Smooth muscle cell of trachea (primary cell): ENCODE measurements around the gene NR1I3. TPM values are rescaled to one million over a fixed set of nuclear protein-coding genes. Genes with fewer than 3 reads are reported as not detected.

ENCODE experiments used
- total RNA-seq: library from RNA; depleted of rRNA; stranded (reverse); fragments of >200 nt; gene quantifications from 2 replicates; pipeline ENCODE4 v1.2.1, GENCODE V29; 2014

NR1I3 gene, protein sequence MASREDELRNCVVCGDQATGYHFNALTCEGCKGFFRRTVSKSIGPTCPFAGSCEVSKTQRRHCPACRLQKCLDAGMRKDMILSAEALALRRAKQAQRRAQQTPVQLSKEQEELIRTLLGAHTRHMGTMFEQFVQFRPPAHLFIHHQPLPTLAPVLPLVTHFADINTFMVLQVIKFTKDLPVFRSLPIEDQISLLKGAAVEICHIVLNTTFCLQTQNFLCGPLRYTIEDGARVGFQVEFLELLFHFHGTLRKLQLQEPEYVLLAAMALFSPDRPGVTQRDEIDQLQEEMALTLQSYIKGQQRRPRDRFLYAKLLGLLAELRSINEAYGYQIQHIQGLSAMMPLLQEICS
- not detected in 2 replicates for total RNA-seq

DNA sequence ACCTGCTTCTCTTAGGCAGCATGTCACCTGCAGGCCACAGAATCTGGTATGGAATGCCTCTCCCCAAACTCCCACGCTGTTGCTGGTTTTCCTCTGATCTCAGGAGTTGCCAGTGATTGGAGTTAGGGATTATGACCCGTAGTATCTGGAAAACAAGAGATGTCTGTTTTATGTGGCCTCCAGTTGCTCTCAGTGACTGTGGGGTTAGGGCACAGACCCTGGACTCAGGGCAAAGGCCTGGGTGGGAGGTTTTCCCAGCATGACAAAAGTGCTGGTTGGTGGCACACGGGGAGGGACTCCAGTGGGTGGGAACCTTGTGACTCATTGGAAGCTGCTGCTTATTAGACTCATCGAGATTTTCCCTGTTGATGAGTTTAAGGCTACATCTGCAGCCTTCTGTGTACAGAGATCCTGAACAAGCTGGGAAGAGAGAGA lies at the start of gene NR1I3:
Gene NR1I3 (minus strand): TSS at position 165 of the 435 bp plus-strand sequence. CDS start 1,638 bp downstream, outside the sequence.

GRCh38 chr1:161258439-161259344 lies 20.7 kb upstream of the NR1I3 start, which contains the start of gene PCP4L1:
Gene PCP4L1, plus strand, starts transcription at chr1:161258745. Its CDS starts 230 bp downstream, at chr1:161258975.

DNA sequence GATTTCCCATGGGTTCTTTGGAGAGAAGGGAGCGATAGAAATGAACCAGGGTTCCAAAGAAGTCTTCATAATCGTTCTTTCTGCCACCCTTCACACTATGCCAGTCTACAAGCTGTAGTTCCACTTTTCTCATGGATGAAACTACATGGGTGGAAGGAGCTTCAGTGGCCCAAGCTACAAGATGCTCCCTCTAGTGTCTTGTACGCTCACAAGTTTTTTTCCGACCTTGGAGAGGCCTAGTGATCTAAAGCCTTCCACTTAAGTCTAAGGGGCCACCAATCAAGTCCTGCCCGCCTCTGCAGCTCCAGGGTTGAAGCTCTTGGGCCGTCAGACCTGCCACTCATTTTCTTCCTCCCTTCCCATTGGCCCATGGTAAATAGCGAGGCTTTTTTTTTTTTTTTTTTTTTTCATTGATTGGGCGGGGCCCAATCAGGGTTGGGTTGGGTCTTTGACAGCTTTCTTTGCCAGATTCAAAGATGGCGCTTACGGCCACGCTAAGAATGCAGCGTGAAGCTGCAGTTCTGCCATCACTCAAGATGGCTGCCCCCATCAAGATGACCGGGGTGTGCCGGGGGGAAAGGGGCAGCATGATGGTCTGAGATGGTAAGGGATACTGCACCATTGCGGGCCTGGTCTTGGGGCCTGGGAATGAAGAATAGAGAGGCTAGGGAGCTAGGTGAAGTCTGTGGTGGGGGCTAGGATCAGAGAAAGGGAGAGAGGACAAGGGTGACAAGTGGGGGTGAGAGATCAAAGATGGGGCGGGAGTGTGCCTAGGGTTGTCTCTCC lies 12.3 kb downstream of the NR1I3 start, which contains the start of gene TOMM40L:
Gene TOMM40L (plus strand): TSS at position 527 of the 786 bp plus-strand sequence. CDS start 430 bp downstream, outside the sequence.

GRCh38 chr1:161215076-161215475 lies 22.9 kb downstream of the NR1I3 start, which contains the start of gene FCER1G:
Gene FCER1G, plus strand, starts transcription at chr1:161215295. Its CDS starts 27 bp downstream, at chr1:161215322.

GRCh38 chr1:161201836-161202712 lies 35.9 kb downstream of the NR1I3 start, which contains the start of gene NDUFS2:
Gene NDUFS2, plus strand, starts transcription at chr1:161202367. Its CDS starts 19 bp downstream, at chr1:161202386.

DNA sequence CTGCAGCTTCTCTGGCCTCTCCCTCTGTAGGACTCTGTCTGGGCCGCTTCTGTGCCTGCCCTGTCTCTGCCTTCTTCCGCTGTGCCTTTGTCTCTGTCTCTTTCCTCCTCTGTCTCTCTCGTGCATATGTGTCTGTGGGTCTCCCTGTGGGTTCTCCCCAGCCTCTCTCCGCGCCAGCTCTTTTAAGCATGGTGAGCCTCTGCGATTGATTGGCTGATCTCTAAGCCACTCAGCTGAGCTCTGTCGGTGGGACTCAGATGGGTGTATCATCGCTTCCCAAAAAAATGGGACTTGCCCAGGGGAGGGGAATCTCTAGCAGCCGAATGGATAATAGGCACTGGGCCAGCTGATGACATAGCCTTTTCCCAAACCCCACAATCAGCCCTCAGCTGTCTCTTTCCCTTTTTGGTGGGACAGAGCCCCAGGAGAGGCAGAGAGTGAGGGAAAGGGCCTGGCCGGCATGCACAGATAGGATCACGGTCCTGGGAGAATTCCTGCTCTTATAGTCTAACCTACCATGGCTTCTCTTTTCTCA lies 39.0 kb downstream of the NR1I3 start, which contains the start of gene ADAMTS4:
Gene ADAMTS4 (minus strand): TSS at position 158 of the 535 bp plus-strand sequence. CDS start 427 bp downstream, outside the sequence.

Other genes with a start within 250 kb of the NR1I3 start
- gene F11R, start 217.1 kb downstream of the NR1I3 start, total RNA-seq, result 5.1 and 8.9 TPM in 2 replicates
- gene TSTD1, start 199.2 kb downstream of the NR1I3 start, total RNA-seq, result 10.6 and 34.8 TPM in 2 replicates
- gene USF1, start 192.2 kb downstream of the NR1I3 start, total RNA-seq, result 72.8 and 75.5 TPM in 2 replicates
- gene ARHGAP30, start 168.3 kb downstream of the NR1I3 start, total RNA-seq, result not detected in 2 replicates
- under 0.01 and 0.17 TPM in 2 replicates for gene NECTIN4, start 148.6 kb downstream of the NR1I3 start, total RNA-seq
- gene KLHDC9, start 139.8 kb downstream of the NR1I3 start, total RNA-seq, result 1.9 and 4.5 TPM in 2 replicates
- gene PFDN2, start 120.2 kb downstream of the NR1I3 start, total RNA-seq, result 17.0 and 36.5 TPM in 2 replicates
- gene NIT1, start 120.1 kb downstream of the NR1I3 start, total RNA-seq, result 21.4 and 40.4 TPM in 2 replicates
- 29.4 and 35.9 TPM in 2 replicates for gene DEDD, start 105.5 kb downstream of the NR1I3 start, total RNA-seq
- 85.7 and 91.3 TPM in 2 replicates for gene UFC1, start 84.2 kb downstream of the NR1I3 start, total RNA-seq
- 10.9 and 12.6 TPM in 2 replicates for gene USP21, start 78.7 kb downstream of the NR1I3 start, total RNA-seq
- gene PPOX, start 71.8 kb downstream of the NR1I3 start, total RNA-seq, result 7.8 and 14.3 TPM in 2 replicates
- gene B4GALT3, start 60.7 kb downstream of the NR1I3 start, total RNA-seq, result 13.8 and 18.0 TPM in 2 replicates
- 2.3 and 3.1 TPM in 2 replicates for gene ADAMTS4, start 39.1 kb downstream of the NR1I3 start, total RNA-seq
- gene NDUFS2, start 35.8 kb downstream of the NR1I3 start, total RNA-seq, result 180 and 202 TPM in 2 replicates
- gene FCER1G, start 22.9 kb downstream of the NR1I3 start, total RNA-seq, result 0.58 TPM in 1 of 2 replicates, not detected in the other
- gene APOA2, start 14.6 kb downstream of the NR1I3 start, total RNA-seq, result not detected in 2 replicates
- gene TOMM40L, start 12.1 kb downstream of the NR1I3 start, total RNA-seq, result 10.5 and 13.6 TPM in 2 replicates
- gene PCP4L1, start 20.5 kb upstream of the NR1I3 start, total RNA-seq, result not detected in 2 replicates
- gene MPZ, start 71.8 kb upstream of the NR1I3 start, total RNA-seq, result 0.87 and 0.99 TPM in 2 replicates
- gene SDHC, start 76.2 kb upstream of the NR1I3 start, total RNA-seq, result 29.6 and 38.7 TPM in 2 replicates
- gene CFAP126, start 129.7 kb upstream of the NR1I3 start, total RNA-seq, result not detected in 2 replicates